ENCODE results near the gene OR1A2.
"Not testable (repeated sequence)": the region's sequence is repeated elsewhere in the genome, so short reads cannot be mapped to it uniquely, and the experiment has no call there.

OR1A2 gene

GRCh38 chr17:3197219-3197618, at the start of gene OR1A2:
Gene OR1A2 (plus strand): TSS chr17:3197519. CDS start chr17:3197519, 0 bp downstream.
- DNase-seq, result no peak

- DNase-seq, result no peak
These were observed 40.1 kb upstream of the OR1A2 start for GRCh38 chr17:3157218-3157617.

GRCh38 chr17:3167574-3167973, 29.7 kb upstream of the OR1A2 start:
- DNase-seq, result no peak

GRCh38 chr17:3189961-3190360, 7.4 kb upstream of the OR1A2 start:
- no peak for DNase-seq

- DNase-seq, result no peak
These were observed 10.0 kb downstream of the OR1A2 start, which contains the start of gene OR1A1 for GRCh38 chr17:3207367-3207766. Gene OR1A1 (plus strand): TSS chr17:3207667. CDS start chr17:3215621, 7,954 bp downstream.

- DNase-seq, result no peak
These were observed 11.2 kb downstream of the OR1A2 start for GRCh38 chr17:3208484-3208883.

GRCh38 chr17:3213001-3213400, 15.7 kb downstream of the OR1A2 start:
- DNase-seq, result no peak

GRCh38 chr17:3213587-3213986, 16.3 kb downstream of the OR1A2 start:
- no peak for DNase-seq

- not testable (repeated sequence) for DNase-seq
These were observed 22.7 kb downstream of the OR1A2 start for GRCh38 chr17:3219978-3220377.

GRCh38 chr17:3221850-3222249, 24.5 kb downstream of the OR1A2 start:
- DNase-seq, result no peak

- no peak for DNase-seq
These were observed 25.2 kb downstream of the OR1A2 start for GRCh38 chr17:3222505-3222904.

- DNase-seq, result not testable (repeated sequence)
These were observed 27.5 kb downstream of the OR1A2 start for GRCh38 chr17:3224721-3225352.

- not testable (repeated sequence) for DNase-seq
These were observed 35.0 kb downstream of the OR1A2 start for GRCh38 chr17:3232300-3232699.

GRCh38 chr17:3238685-3239084, 41.4 kb downstream of the OR1A2 start:
- DNase-seq, result not testable (repeated sequence)

- not testable (repeated sequence) for DNase-seq
These were observed 43.7 kb downstream of the OR1A2 start for GRCh38 chr17:3241044-3241443.

GRCh38 chr17:3244841-3245240, 47.5 kb downstream of the OR1A2 start:
- DNase-seq, result not testable (repeated sequence)
